Measurements from ENCODE around the gene PTGR1.

Gene PTGR1

GRCh38 chr9:111601237-111602018, 2.0 kb upstream of the PTGR1 start:
- no peak overlapping the region for H3K4me3 ChIP-seq (ENCODE audit: low read depth, low read length)
- TF ChIP-seq CTCF (conservative IDR thresholded peaks at IDR 0.05; ENCODE audit: low read depth, low read length): no peak
- peak; percentile 56 for DNase-seq (ENCODE audit: low read depth)

GRCh38 chr9:111599955-111600343, 502 bp upstream of the PTGR1 start:
- no peak for TF ChIP-seq CTCF (conservative IDR thresholded peaks at IDR 0.05; ENCODE audit: low read depth, low read length)
- peak overlapping the region; percentile 75 for H3K4me3 ChIP-seq (ENCODE audit: low read depth, low read length)
- no peak for DNase-seq (ENCODE audit: low read depth)

- H3K4me3 ChIP-seq (ENCODE audit: low read depth, low read length): peak overlapping the region; percentile 75
- peak; percentile 62 for DNase-seq (ENCODE audit: low read depth)
- no peak for TF ChIP-seq CTCF (conservative IDR thresholded peaks at IDR 0.05; ENCODE audit: low read depth, low read length)
These were observed 735 bp downstream of the PTGR1 start for GRCh38 chr9:111598733-111599091.

- peak; percentile 84 for DNase-seq (ENCODE audit: low read depth)
- TF ChIP-seq CTCF (conservative IDR thresholded peaks at IDR 0.05; ENCODE audit: low read depth, low read length): peak; percentile 79
These were observed 1.4 kb downstream of the PTGR1 start for GRCh38 chr9:111597852-111598732.

GRCh38 chr9:111588846-111589245, 10.6 kb downstream of the PTGR1 start:
- H3K4me3 ChIP-seq (ENCODE audit: low read depth, low read length): no peak overlapping the region
- no peak for TF ChIP-seq CTCF (conservative IDR thresholded peaks at IDR 0.05; ENCODE audit: low read depth, low read length)

More at GRCh38 chr9:111597852-111598732, 1.4 kb downstream of the PTGR1 start:
- H3K4me3 ChIP-seq (ENCODE audit: low read depth, low read length): peak overlapping the region; percentile 75

GRCh38 chr9:111586378-111586777, 13.1 kb downstream of the PTGR1 start:
- no peak overlapping the region for H3K4me3 ChIP-seq (ENCODE audit: low read depth, low read length)
- no peak for TF ChIP-seq CTCF (conservative IDR thresholded peaks at IDR 0.05; ENCODE audit: low read depth, low read length)
- no peak for DNase-seq (ENCODE audit: low read depth)

More at GRCh38 chr9:111588846-111589245, 10.6 kb downstream of the PTGR1 start:
- peak; percentile 26 for DNase-seq (ENCODE audit: low read depth)
